HEK293 (cell line): ENCODE measurements around the gene MED10.
A peak's percentile ranks its signal among the peaks of the same experiment; 100 is the strongest.
"Not testable (repeated sequence)": the region's sequence is repeated elsewhere in the genome, so short reads cannot be mapped to it uniquely, and the experiment has no call there.

Experiments
- CTCF ChIA-PET: fragments of 350-600 bp; formaldehyde crosslinking; extraction: SDS; loops from one replicate; lab custom pipeline; 2021; ENCODE audit warnings: antibody characterized with exemption; lab: Yijun Ruan, JAX
- POLR2A ChIA-PET: fragments of 300-600 bp; formaldehyde crosslinking; extraction: SDS; loops from one replicate; lab custom pipeline; 2020; ENCODE audit warnings: antibody characterized with exemption, inconsistent platforms; lab: Yijun Ruan, JAX
- H3K27ac ChIP-seq: fragments of 200-500 bp; sonication (Bioruptor generic); 2 replicates; pipeline ENCODE4 v1.5.1; 2014; ENCODE audit warnings: low read depth, low read length, control low read depth, inconsistent platforms; ENCODE audit errors: extremely low read depth
- H3K36me3 ChIP-seq, 2 experiments: fragments of 200-500 bp in 1 of 2; sonication (Bioruptor generic) in 1 of 2; 1 replicate in 1 of 2; 2 replicates in 1 of 2; pipeline ENCODE4 v1.5.1; 2014 to 2017; ENCODE audit warnings: inconsistent platforms in 2 of 2, low read length in 2 of 2; ENCODE audit not compliant: control insufficient read depth in 2 of 2, insufficient read depth in 1 of 2
- H3K4me1 ChIP-seq: fragments of 200-500 bp; sonication (Bioruptor generic); 2 replicates; pipeline ENCODE4 v1.5.1; 2014; ENCODE audit warnings: mild to moderate bottlenecking, low read length, inconsistent platforms; ENCODE audit not compliant: control insufficient read depth, insufficient read depth
- H3K4me3 ChIP-seq: 2 replicates; pipeline ENCODE4 v1.5.1; 2011; ENCODE audit warnings: low read depth, mild to moderate bottlenecking, control low read depth, low read length, moderate library complexity
- H3K9me3 ChIP-seq: fragments of 200-500 bp; sonication (Bioruptor generic); 2 replicates; pipeline ENCODE4 v1.5.1; 2014; ENCODE audit warnings: low read depth, low read length, inconsistent platforms; ENCODE audit not compliant: control insufficient read depth, insufficient read depth
- GLI2 ChIP-seq: fragments of 450-650 bp; formaldehyde crosslinking; IDR thresholded peaks from 2 replicates; pipeline ENCODE4; 2017; ENCODE audit warnings: missing biosample characterization, missing genetic modification characterization, low read depth, borderline replicate concordance
- GLIS1 ChIP-seq: fragments of 450-650 bp; formaldehyde crosslinking; IDR thresholded peaks from 2 replicates; pipeline ENCODE4 v1.5.1; 2016; ENCODE audit warnings: missing biosample characterization, missing genetic modification characterization
- HOXD13 ChIP-seq: sonication (generic); formaldehyde crosslinking; IDR thresholded peaks from 2 replicates; pipeline ENCODE4 v1.8.0; 2022; ENCODE audit warnings: missing genetic modification reagents, borderline replicate concordance
- KLF7 ChIP-seq: fragments of 450-650 bp; formaldehyde crosslinking; IDR thresholded peaks from 2 replicates; pipeline ENCODE4 v1.5.1; 2016; ENCODE audit warnings: missing biosample characterization, missing genetic modification characterization, borderline replicate concordance
- PBX3 ChIP-seq: sonication (generic); formaldehyde crosslinking; IDR thresholded peaks from 2 replicates; pipeline ENCODE4 v1.8.1; 2022; ENCODE audit warnings: mild to moderate bottlenecking, moderate library complexity, missing genetic modification reagents
- PRDM4 ChIP-seq: fragments of 450-650 bp; formaldehyde crosslinking; IDR thresholded peaks from 2 replicates; pipeline ENCODE4 v1.5.1; 2017; ENCODE audit warnings: missing biosample characterization, missing genetic modification characterization
- RBAK ChIP-seq: fragments of 450-650 bp; formaldehyde crosslinking; IDR thresholded peaks from 2 replicates; pipeline ENCODE4 v1.5.1; 2016; ENCODE audit warnings: missing biosample characterization, missing genetic modification characterization
- SCRT2 ChIP-seq: fragments of 450-650 bp; formaldehyde crosslinking; IDR thresholded peaks from 2 replicates; pipeline ENCODE4 v1.5.1; 2016; ENCODE audit warnings: missing biosample characterization, missing genetic modification characterization
- TCF7L2 ChIP-seq: IDR thresholded peaks from 2 replicates; pipeline ENCODE4 v1.6.1; 2011; ENCODE audit warnings: low read depth, mild to moderate bottlenecking, inconsistent platforms, low read length, moderate library complexity, borderline replicate concordance
- ZNF132 ChIP-seq: fragments of 450-650 bp; formaldehyde crosslinking; IDR thresholded peaks from 2 replicates; pipeline ENCODE4 v1.5.1; 2017; ENCODE audit warnings: missing biosample characterization, missing genetic modification characterization, borderline replicate concordance
- ZNF16 ChIP-seq: fragments of 450-650 bp; formaldehyde crosslinking; IDR thresholded peaks from 2 replicates; pipeline ENCODE4 v1.5.1; 2016; ENCODE audit warnings: low read depth, missing biosample characterization, missing genetic modification characterization
- ZNF184 ChIP-seq: fragments of 450-650 bp; IDR thresholded peaks from 2 replicates; pipeline ENCODE4 v1.5.1; 2018; ENCODE audit warnings: missing biosample characterization, mild to moderate bottlenecking, missing genetic modification characterization
- ZNF23 ChIP-seq: fragments of 450-650 bp; formaldehyde crosslinking; IDR thresholded peaks from 2 replicates; pipeline ENCODE4 v1.5.1; 2016; ENCODE audit warnings: missing biosample characterization, missing genetic modification characterization, borderline replicate concordance
- ZNF366 ChIP-seq: fragments of 450-650 bp; formaldehyde crosslinking; conservative IDR thresholded peaks from 2 replicates; pipeline ENCODE4 v1.5.1; 2016; ENCODE audit warnings: missing biosample characterization, missing genetic modification characterization
- ZNF404 ChIP-seq: fragments of 450-650 bp; formaldehyde crosslinking; IDR thresholded peaks from 2 replicates; pipeline ENCODE4 v1.5.1; 2017; ENCODE audit warnings: missing biosample characterization, missing genetic modification characterization
- ZNF473 ChIP-seq: fragments of 450-650 bp; formaldehyde crosslinking; IDR thresholded peaks from 2 replicates; pipeline ENCODE4 v1.5.1; 2017; ENCODE audit warnings: missing biosample characterization, missing genetic modification characterization
- ZNF510 ChIP-seq: fragments of 450-650 bp; formaldehyde crosslinking; IDR thresholded peaks from 2 replicates; pipeline ENCODE4 v1.5.1; 2018; ENCODE audit warnings: mild to moderate bottlenecking, missing genetic modification characterization, missing biosample characterization; ENCODE audit not compliant: insufficient replicate concordance
- ZNF549 ChIP-seq: fragments of 450-650 bp; IDR thresholded peaks from 2 replicates; pipeline ENCODE4 v1.5.1; 2018; ENCODE audit warnings: missing biosample characterization, missing genetic modification characterization, mild to moderate bottlenecking, inconsistent platforms, moderate library complexity
- ZNF560 ChIP-seq: fragments of 450-650 bp; formaldehyde crosslinking; IDR thresholded peaks from 2 replicates; pipeline ENCODE4 v1.5.1; 2017; ENCODE audit warnings: missing biosample characterization, missing genetic modification characterization, borderline replicate concordance
- ZNF791 ChIP-seq: fragments of 450-650 bp; formaldehyde crosslinking; IDR thresholded peaks from 2 replicates; pipeline ENCODE4 v1.5.1; 2016; ENCODE audit warnings: missing biosample characterization, missing genetic modification characterization
- ZNF792 ChIP-seq: fragments of 450-650 bp; formaldehyde crosslinking; IDR thresholded peaks from 2 replicates; pipeline ENCODE4 v1.5.1; 2016; ENCODE audit warnings: missing biosample characterization, missing genetic modification characterization
- ZNF830 ChIP-seq: fragments of 450-650 bp; IDR thresholded peaks from 2 replicates; pipeline ENCODE4 v1.5.0; 2018; ENCODE audit warnings: missing biosample characterization, missing genetic modification characterization, low read depth, mild to moderate bottlenecking, moderate library complexity

The MED10 gene

GRCh38 chr5:6365977-6366590 lies 12.3 kb downstream of the MED10 start (continued):
- TF ChIP-seq PBX3 (no peak), ZNF404 (tag by site-specific recombination) (no peak), ZNF184 (tag by site-specific recombination) (no peak), RBAK (no peak)

DNA sequence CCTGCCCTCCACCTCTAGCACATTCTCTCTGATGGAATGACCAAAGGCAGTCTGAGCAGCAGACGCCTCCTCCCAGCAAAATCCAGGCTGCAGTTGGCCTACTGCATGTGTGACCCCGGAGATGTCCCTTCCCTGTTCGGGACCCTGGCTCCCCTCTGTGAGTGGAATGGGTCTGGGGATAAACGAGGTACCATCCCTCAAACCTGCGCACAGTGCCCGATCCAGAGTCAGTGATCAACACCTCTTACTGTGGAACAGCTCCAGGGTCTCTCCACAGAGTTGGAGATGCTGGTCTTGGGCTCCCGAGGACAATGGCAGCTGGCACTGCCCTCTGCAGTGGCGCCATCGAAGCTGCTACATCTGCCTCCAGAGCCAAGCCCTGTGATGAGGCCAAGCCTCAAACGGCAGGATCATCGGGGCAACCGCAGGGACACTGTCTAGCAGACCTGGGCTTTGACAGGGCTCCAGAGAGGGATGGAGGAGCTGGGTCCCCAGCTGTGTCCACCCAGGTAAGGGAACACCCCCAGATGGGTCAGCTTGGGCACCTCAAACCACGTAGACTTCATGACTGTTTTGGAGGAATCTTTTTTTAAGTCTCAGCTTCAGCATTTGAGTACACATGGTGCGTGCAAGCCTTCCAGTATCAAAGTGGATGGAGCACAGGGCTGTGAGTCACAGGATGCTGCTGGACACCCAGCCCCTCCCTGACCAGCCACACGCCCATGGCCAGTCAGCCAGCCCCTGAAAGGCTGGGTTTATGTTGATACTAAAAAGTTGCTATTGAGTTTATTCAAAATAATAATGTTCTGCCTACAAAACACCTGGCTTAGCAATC lies 13.0 kb downstream of the MED10 start:
- Histone ChIP-seq H3K9me3 (no peaks in the 10 kb centered on the region), H3K36me3 (peaks cover 14 to 43% of the 10 kb centered on the region in 2 experiments), H3K27ac (no peak overlapping the region), H3K4me1 (no peaks in the 10 kb centered on the region), H3K4me3 (no peak overlapping the region)
- POLR2A ChIA-PET: interaction anchor here (0.6 to 1.3 kb wide), 2 partner anchors 8 to 56 kb away, joined by 3 to 4 read pairs; no protein-coding TSS in a partner anchor
- TF ChIP-seq ZNF791 (tag by site-specific recombination) (no peak), ZNF792 (tag by site-specific recombination) (no peak), ZNF473 (tag by site-specific recombination) (no peak), KLF7 (no peak), ZNF23 (tag by site-specific recombination) (no peak)
- CTCF ChIA-PET: interaction anchor here (1.4 kb wide), 1 partner anchor 9 kb away, joined by 3 read pairs; no protein-coding TSS in a partner anchor

- H3K27ac ChIP-seq, H3K4me1 ChIP-seq, H3K4me3 ChIP-seq, H3K9me3 ChIP-seq, POLR2A ChIA-PET, CTCF ChIA-PET: not testable (repeated sequence)
- TF ChIP-seq ZNF184 (tag by site-specific recombination) (peak; percentile 91), SCRT2 (tag by site-specific recombination) (0 out of 2 replicates have a peak, but pooled peaks have one; percentile 39)
- peaks cover 11 to 25% of the 10 kb centered on the region in 2 experiments for H3K36me3 ChIP-seq
These were observed 14.8 kb downstream of the MED10 start for GRCh38 chr5:6363454-6364011.

- TF ChIP-seq ZNF404 (tag by site-specific recombination) (no peak), PRDM4 (tag by site-specific recombination) (no peak), GLIS1 (tag by site-specific recombination) (no peak), ZNF560 (tag by site-specific recombination) (no peak), GLI2 (tag by site-specific recombination) (no peak), ZNF132 (tag by site-specific recombination) (no peak), ZNF510 (tag by site-specific recombination) (no peak), ZNF16 (no peak), TCF7L2 (no peak), ZNF549 (tag by site-specific recombination) (no peak), HOXD13 (CRISPR knock-in tag) (no peak), ZNF366 (tag by site-specific recombination) (no peak), ZNF830 (no peak)
- TF ChIP-seq, all 188 proteins: peak for 0
- Histone ChIP-seq H3K27ac (no peak overlapping the region), H3K4me1 (no peaks in the 10 kb centered on the region), H3K4me3 (no peak overlapping the region), H3K36me3 (peaks cover 6 to 27% of the 10 kb centered on the region in 2 experiments), H3K9me3 (no peaks in the 10 kb centered on the region)
- ChIA-PET POLR2A (no interaction called here), CTCF (interaction anchor here (1.1 kb wide), 1 partner anchor 9 kb away, joined by 3 read pairs; no protein-coding TSS in a partner anchor)
These were observed 15.5 kb downstream of the MED10 start for GRCh38 chr5:6362846-6363245.
